ENCODE measurements around the gene TAS1R2. TPM values are rescaled to one million over a fixed set of nuclear protein-coding genes. Genes with fewer than 3 reads are reported as not detected.

Gene TAS1R2
- polyA plus RNA-seq, 1 of the 3 experiments (the other 2 are of a cell fraction), result not detected

GRCh38 chr1:18891426-18891780, 31.9 kb upstream of the TAS1R2 start:
- no peak overlapping the region for H2AFZ ChIP-seq (ENCODE audit: low read depth)
- WGBS (ENCODE audit: low lambda C conversion rate), result 89% methylated on average over 7 of the region's 7 CpGs
- ChIA-PET CTCF (interaction anchor here (0.6 to 2.0 kb wide), 6 partner anchors 15 to 294 kb away, joined by 3 to 13 read pairs (median 3); no protein-coding TSS in a partner anchor), POLR2A (no interaction called here)
- no peaks in the 10 kb centered on the region for H3K9me2 ChIP-seq
- no peak overlapping the region for H3K4me3 ChIP-seq (ENCODE audit: low read depth in 2 of 2, low read length in 1 of 2)
- H3F3A ChIP-seq (replicated peaks; ENCODE audit: insufficient read depth), result no peaks in the 10 kb centered on the region
- H3K4me1 ChIP-seq (ENCODE audit: control insufficient read depth in 1 of 2, insufficient read depth in 2 of 2, low read depth in 1 of 2, low read length in 1 of 2), result peaks cover under 1 to 11% of the 10 kb centered on the region in 2 experiments; a peak in 2 of 4 replicates
- H3K27me3 ChIP-seq (ENCODE audit: insufficient read depth), result no peaks in the 10 kb centered on the region
- TF ChIP-seq IRF3 (IDR thresholded peaks at IDR 0.05; ENCODE audit: low read depth, low read length) (no peak), PBX3 (IDR thresholded peaks at IDR 0.05) (no peak), CTCF (IDR thresholded peaks at IDR 0.05) (no peak), FOXM1 (IDR thresholded peaks at IDR 0.05; ENCODE audit: low read depth) (no peak), RCOR1 (IDR thresholded peaks at IDR 0.05; ENCODE audit: low read length) (no peak), USF2 (IDR thresholded peaks at IDR 0.05; ENCODE audit: borderline replicate concordance, low read depth, low read length) (no peak), TEAD4 (IDR thresholded peaks at IDR 0.05; ENCODE audit: borderline replicate concordance, insufficient read depth) (no peak), CHD2 (IDR thresholded peaks at IDR 0.05; ENCODE audit: low read length, partially characterized antibody) (no peak), RFX5 (IDR thresholded peaks at IDR 0.05; ENCODE audit: low read length) (no peak), EP300 (IDR thresholded peaks at IDR 0.05; ENCODE audit: borderline replicate concordance in 1 of 2, low read depth in 1 of 2, low read length in 1 of 2) (no peak), TAF1 (IDR thresholded peaks at IDR 0.05; ENCODE audit: borderline replicate concordance, low read depth, low read length) (no peak), NRF1 (IDR thresholded peaks at IDR 0.05; ENCODE audit: low read depth, low read length) (no peak), SIN3A (IDR thresholded peaks at IDR 0.05; ENCODE audit: borderline replicate concordance, low read depth, low read length) (no peak), JUND (IDR thresholded peaks at IDR 0.05) (no peak), MEF2A (IDR thresholded peaks at IDR 0.05; ENCODE audit: borderline replicate concordance, low read depth) (no peak), TCF12 (IDR thresholded peaks at IDR 0.05) (no peak), SMC3 (IDR thresholded peaks at IDR 0.05; ENCODE audit: low read depth, low read length) (no peak), EZH2phosphoT487 (IDR thresholded peaks at IDR 0.05; ENCODE audit: borderline replicate concordance, low read depth) (no peak), REST (IDR thresholded peaks at IDR 0.05; ENCODE audit: low read depth, low read length) (no peak)
- H4K20me1 ChIP-seq (ENCODE audit: insufficient read depth), result no peaks in the 10 kb centered on the region
- H3K79me2 ChIP-seq (ENCODE audit: insufficient read depth), result no peaks in the 10 kb centered on the region
- H3K4me2 ChIP-seq, result no peak overlapping the region
- no peak overlapping the region for H3K9ac ChIP-seq
- no peaks in the 10 kb centered on the region for H3K9me3 ChIP-seq
- DNase-seq, result no peak
- no peak overlapping the region for H3K27ac ChIP-seq (ENCODE audit: low read depth in 2 of 2, low read length in 1 of 2)
- H3K36me3 ChIP-seq (replicated peaks in 1 of 2; ENCODE audit: control insufficient read depth in 1 of 2, insufficient read depth in 2 of 2, low read length in 1 of 2), result no peaks in the 10 kb centered on the region
